Stimulated activated CD4-positive, alpha-beta T cell treated with anti-CD3 and anti-CD28 coated beads, Interleukin-4, amount 100 ng/mL, for 48 hours (primary cell): Measurements from ENCODE around the gene ADCY2.

Experiments
- DNase-seq, 2 donors: peaks; one replicate each; pipeline ENCODE4 v3.0.0-alpha.2; 2020; ENCODE audit warnings: low read depth in 2 of 2

ADCY2 gene

GRCh38 chr5:7592910-7593309 is 197.0 kb downstream of the ADCY2 start:
- DNase-seq = no peak

- DNase-seq = no peak
Measured at GRCh38 chr5:7597059-7597642, 201.2 kb downstream of the ADCY2 start.

- DNase-seq = no peak
Measured at GRCh38 chr5:7606840-7607465, 211.0 kb downstream of the ADCY2 start.

- DNase-seq = no peak
Measured at GRCh38 chr5:7608772-7609171, 212.8 kb downstream of the ADCY2 start.

- no peak for DNase-seq
Measured at GRCh38 chr5:7609726-7610125, 213.8 kb downstream of the ADCY2 start.

GRCh38 chr5:7610531-7611177 is 214.7 kb downstream of the ADCY2 start:
- DNase-seq = no peak

- no peak for DNase-seq
Measured at GRCh38 chr5:7611518-7611917, 215.6 kb downstream of the ADCY2 start.

- DNase-seq = no peak
Measured at GRCh38 chr5:7615566-7616061, 219.7 kb downstream of the ADCY2 start.

GRCh38 chr5:7616897-7617296 is 221.0 kb downstream of the ADCY2 start:
- DNase-seq = no peak

GRCh38 chr5:7622498-7622897 is 226.6 kb downstream of the ADCY2 start:
- DNase-seq = no peak

GRCh38 chr5:7625740-7626139 is 229.8 kb downstream of the ADCY2 start:
- no peak for DNase-seq

- DNase-seq = no peak
Measured at GRCh38 chr5:7628248-7628647, 232.3 kb downstream of the ADCY2 start.

- DNase-seq = no peak
Measured at GRCh38 chr5:7628820-7629219, 232.9 kb downstream of the ADCY2 start.

GRCh38 chr5:7629561-7629960 is 233.6 kb downstream of the ADCY2 start:
- DNase-seq = no peak

GRCh38 chr5:7634837-7635236 is 238.9 kb downstream of the ADCY2 start:
- no peak for DNase-seq

GRCh38 chr5:7638456-7638855 is 242.5 kb downstream of the ADCY2 start:
- no peak for DNase-seq

GRCh38 chr5:7642029-7642428 is 246.1 kb downstream of the ADCY2 start:
- no peak for DNase-seq

GRCh38 chr5:7644723-7645122 is 248.8 kb downstream of the ADCY2 start:
- DNase-seq = no peak

- DNase-seq = no peak
Measured at GRCh38 chr5:7650755-7651154, 254.8 kb downstream of the ADCY2 start.

- DNase-seq = no peak
Measured at GRCh38 chr5:7653046-7653445, 257.1 kb downstream of the ADCY2 start.

GRCh38 chr5:7657153-7657552 is 261.2 kb downstream of the ADCY2 start:
- DNase-seq = no peak

- DNase-seq = no peak
Measured at GRCh38 chr5:7659420-7659819, 263.5 kb downstream of the ADCY2 start.

- no peak for DNase-seq
Measured at GRCh38 chr5:7662289-7662688, 266.4 kb downstream of the ADCY2 start.
